Kidney (tissue), 14 donors: ENCODE data around the gene MLLT3. TPM values are rescaled to one million over a fixed set of nuclear protein-coding genes. Genes with fewer than 3 reads are reported as not detected.

Experiments used
- DNase-seq, 5 donors: peaks; one replicate each; pipeline ENCODE4 v3.0.0-alpha.2; 2013 to 2020
- FAIRE-seq: peaks from 2 replicates; lab custom pipeline; 2012; peaks lifted over from hg19 to GRCh38; lab: Jason Lieb, UNC
- H3K27ac ChIP-seq, 2 donors: one replicate each; pipeline ENCODE4 v1.7.0; 2013; ENCODE audit warnings: low read depth in 2 of 2, low read length in 2 of 2, inconsistent platforms in 1 of 2
- H3K27me3 ChIP-seq: one replicate; pipeline ENCODE4 v1.7.1; 2013; ENCODE audit warnings: low read length, inconsistent platforms; ENCODE audit not compliant: control insufficient read depth, insufficient read depth
- H3K36me3 ChIP-seq, 3 donors: one replicate each; pipeline versions ENCODE4 v1.7.0 to v1.7.1; 2013; ENCODE audit warnings: low read length in 3 of 3, control low read depth in 1 of 3, inconsistent platforms in 1 of 3; ENCODE audit not compliant: insufficient read depth in 3 of 3, control insufficient read depth in 2 of 3
- H3K4me1 ChIP-seq, 3 donors: one replicate each; pipeline versions ENCODE4 v1.7.0 to v1.7.1; 2013; ENCODE audit warnings: low read length in 3 of 3, inconsistent platforms in 1 of 3, low read depth in 1 of 3; ENCODE audit not compliant: control insufficient read depth in 2 of 3, insufficient read depth in 2 of 3
- H3K4me3 ChIP-seq, 3 donors: one replicate each; pipeline versions ENCODE4 v1.7.0 to v1.8.1; 2013; ENCODE audit warnings: low read length in 3 of 3, control low read depth in 1 of 3, inconsistent platforms in 1 of 3
- H3K9ac ChIP-seq, 3 donors: one replicate each; pipeline versions ENCODE4 v1.7.0 to v1.7.1; 2013; ENCODE audit warnings: low read length in 3 of 3, control low read depth in 1 of 3, inconsistent platforms in 1 of 3
- H3K9me3 ChIP-seq, 3 donors: one replicate each; pipeline versions ENCODE4 v1.7.0 to v1.7.1; 2013; ENCODE audit warnings: low read length in 3 of 3, control low read depth in 1 of 3, inconsistent platforms in 1 of 3; ENCODE audit not compliant: control insufficient read depth in 2 of 3, insufficient read depth in 1 of 3
- CTCF ChIP-seq: IDR thresholded peaks from 3 replicates; pipeline ENCODE4 v1.5.1; 2012; ENCODE audit warnings: mild to moderate bottlenecking, moderate library complexity, borderline replicate concordance; ENCODE audit not compliant: insufficient read depth; ENCODE audit errors: extremely low read depth
- intact Hi-C: fragments of 100-400 bp; cut with DNase I; formaldehyde crosslinking; loops from one replicate; pipeline ENCODE4 v1.11.1; 2022
- polyA plus RNA-seq: library from polyadenylated mRNA; stranded (reverse); fragments of 350-450 nt; fragmentation: Illumina TruSeq; extraction: RNeasy Lipid Tissue Mini Kit (QIAGEN cat#74804); gene quantifications from one replicate; pipeline ENCODE4 v1.2.3, GENCODE V29; 2014; ENCODE audit warnings: low read depth, low replicate concordance; ENCODE audit not compliant: insufficient read depth
- total RNA-seq: library from RNA; stranded (reverse); fragmentation: NEBNext Ultra II Directional; extraction: Animal tissue kit (Norgen Biotek cat#: 25700); gene quantifications from one replicate; pipeline ENCODE4 v1.2.1, GENCODE V29; 2021
- donor health status: control.
- donor health status: control.
- donor health status: control.
- donor health status: control.
- donor health status: control.
- donor health status: DM: yes; HTN: yes; CAD: no.
- donor health status: Normal renal cell carcinoma (clear cell type).

Gene MLLT3
- total and polyA plus RNA-seq, 2 donors from 2014 or later = 15.8 to 19.7 TPM

GRCh38 chr9:20428976-20429375 is 193.3 kb downstream of the MLLT3 start:
- intact Hi-C loops = no loop called here
- FAIRE-seq = no peak
- no peak for TF ChIP-seq CTCF
- H3K27ac ChIP-seq = no peak overlapping the region
- H3K4me1 ChIP-seq = no peaks in the 10 kb centered on the region
- H3K36me3 ChIP-seq = no peaks in the 10 kb centered on the region
- no peak for DNase-seq
- H3K9ac ChIP-seq = no peak overlapping the region
- H3K4me3 ChIP-seq = no peak overlapping the region
- H3K27me3 ChIP-seq = no peaks in the 10 kb centered on the region
- H3K9me3 ChIP-seq = no peaks in the 10 kb centered on the region

DNA sequence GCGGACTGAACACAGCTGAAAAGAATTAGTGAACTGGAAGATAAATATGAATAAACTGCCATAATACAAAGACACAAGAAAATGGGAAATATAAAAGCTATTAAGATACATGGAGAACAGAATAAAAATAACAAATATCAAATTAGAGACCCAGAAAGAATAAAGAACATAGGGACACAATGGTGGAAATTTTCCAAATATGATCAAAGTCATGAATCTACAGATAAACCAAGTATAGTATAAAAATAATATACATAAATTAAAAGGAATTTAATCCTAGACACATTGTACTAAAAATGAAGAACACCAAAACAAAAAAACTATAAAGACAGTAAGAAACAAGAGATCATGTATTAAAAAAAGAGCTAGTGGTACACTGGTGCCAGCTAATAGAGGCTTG is 194.9 kb downstream of the MLLT3 start:
- DNase-seq = no peak
- FAIRE-seq = no peak
- Histone ChIP-seq H3K9me3 (no peaks in the 10 kb centered on the region), H3K27ac (no peak overlapping the region), H3K4me1 (no peaks in the 10 kb centered on the region), H3K9ac (no peak overlapping the region), H3K36me3 (no peaks in the 10 kb centered on the region), H3K27me3 (no peaks in the 10 kb centered on the region), H3K4me3 (no peak overlapping the region)
- intact Hi-C loops = no loop called here
- no peak for TF ChIP-seq CTCF

DNA sequence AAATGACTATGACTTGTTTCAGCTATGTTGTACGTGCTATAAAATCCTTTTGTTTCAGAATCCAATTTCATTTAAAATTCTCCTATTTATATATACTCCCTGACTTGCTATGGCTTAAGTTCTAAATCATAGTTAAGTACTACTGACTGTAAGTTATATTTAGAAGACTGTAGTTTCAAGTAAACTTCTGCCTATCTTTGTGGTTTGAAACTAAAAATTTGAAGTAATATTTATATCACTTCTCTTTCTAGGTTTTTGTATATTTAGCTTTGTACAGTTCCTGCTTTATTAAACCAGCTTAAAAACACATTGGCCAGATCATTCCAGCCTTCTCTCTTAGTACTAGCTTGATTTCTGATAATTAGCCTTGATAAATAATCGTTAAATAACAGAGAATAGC is 196.3 kb downstream of the MLLT3 start:
- H3K9me3 ChIP-seq = no peaks in the 10 kb centered on the region
- H3K27me3 ChIP-seq = no peaks in the 10 kb centered on the region
- FAIRE-seq (peak; percentile 30), DNase-seq (no peak)
- H3K36me3 ChIP-seq = no peaks in the 10 kb centered on the region
- no peak overlapping the region for H3K9ac ChIP-seq
- no peak for TF ChIP-seq CTCF
- H3K4me1 ChIP-seq = no peaks in the 10 kb centered on the region
- H3K4me3 ChIP-seq = no peak overlapping the region
- H3K27ac ChIP-seq = no peak overlapping the region
- intact Hi-C loops = no loop called here

GRCh38 chr9:20419533-20419932 is 202.8 kb downstream of the MLLT3 start:
- no peak overlapping the region for H3K4me3 ChIP-seq
- DNase-seq = no peak
- no peaks in the 10 kb centered on the region for H3K27me3 ChIP-seq
- H3K36me3 ChIP-seq = no peaks in the 10 kb centered on the region
- H3K9me3 ChIP-seq = no peaks in the 10 kb centered on the region
- no peak for FAIRE-seq
- no peak for TF ChIP-seq CTCF
- H3K9ac ChIP-seq = no peak overlapping the region
- H3K4me1 ChIP-seq = no peaks in the 10 kb centered on the region
- no peak overlapping the region for H3K27ac ChIP-seq
- intact Hi-C loops = no loop called here
